ENCODE measurements around the gene LCN15. TPM values are rescaled to one million over a fixed set of nuclear protein-coding genes. Genes with fewer than 3 reads are reported as not detected.
A peak's percentile ranks its signal among the peaks of the same experiment; 100 is the strongest.

Gene LCN15
- not detected in 3 replicates for polyA plus RNA-seq
- polyA plus RNA-seq (2011; ENCODE audit: low read depth): not detected
- polyA plus RNA-seq (2011; cell fraction: cytosol; rRNA removed): not detected in 2 replicates
- polyA plus RNA-seq (2011; cell fraction: nucleus; rRNA removed): not detected in 2 replicates
- polyA plus RNA-seq (2012; ENCODE audit: low replicate concordance): not detected in 2 replicates
- not detected in 3 replicates for polyA minus RNA-seq
- polyA minus RNA-seq (2011; cell fraction: cytosol; rRNA and poly(A)+ RNA removed): not detected
- polyA minus RNA-seq (2011; cell fraction: nucleus; rRNA and poly(A)+ RNA removed): not detected in 2 replicates

- FAIRE-seq: no peak
- Histone ChIP-seq H3K4me1 (ENCODE audit: control insufficient read depth, extremely low read depth, insufficient read depth, low read length) (no peaks in the 10 kb centered on the region), H3K4me2 (ENCODE audit: control insufficient read depth, extremely low read depth, insufficient read depth, low read depth, low read length) (no peak within 1 kb of the TSS), H3K27me3 (ENCODE audit: control insufficient read depth, extremely low read depth, insufficient read depth, low read length) (peaks cover 23% of the 10 kb centered on the region), H3K27ac (ENCODE audit: control insufficient read depth, insufficient read depth, low read length) (no peak within 1 kb of the TSS), H3K79me2 (ENCODE audit: control insufficient read depth, insufficient read depth, low read length) (no peaks in the 10 kb centered on the region), H3K9me1 (ENCODE audit: control insufficient read depth, extremely low read depth, insufficient read depth, low read length) (no peaks in the 10 kb centered on the region), H2AFZ (ENCODE audit: control insufficient read depth, low read length) (no peak within 1 kb of the TSS), H3K36me3 (ENCODE audit: control insufficient read depth in 2 of 2, extremely low read depth in 1 of 2, insufficient read depth in 2 of 2, low read length in 2 of 2) (no peaks in the 10 kb centered on the region), H4K20me1 (ENCODE audit: control insufficient read depth, extremely low read depth, insufficient read depth, low read length) (no peaks in the 10 kb centered on the region), H3K9ac (ENCODE audit: control insufficient read depth, extremely low read depth, insufficient read depth, low read length) (no peak within 1 kb of the TSS), H3K4me3 (ENCODE audit: control insufficient read depth in 2 of 3, extremely low read depth in 1 of 3, insufficient read depth in 2 of 3, low read depth in 1 of 3, low read length in 3 of 3) (no peak within 1 kb of the TSS), H3K9me3 (ENCODE audit: control insufficient read depth, low read depth, low read length) (no peaks in the 10 kb centered on the region)
- dilution Hi-C loops (cut with MboI; ENCODE audit: extremely low pct_ligation_motif_present, low sequenced_read_pairs): no loop called here
- no peak for DNase-seq (ENCODE audit: low read depth, low spot score)
- TF ChIP-seq EZH2 (IDR thresholded peaks at IDR 0.05; ENCODE audit: low read length) (no peak), CTCF (optimal IDR thresholded peaks at IDR 0.05 in 1 of 3, IDR thresholded peaks at IDR 0.05 in 1 of 3, conservative IDR thresholded peaks at IDR 0.05 in 1 of 3; ENCODE audit: extremely low read depth in 1 of 3, insufficient read depth in 2 of 3, low read length in 3 of 3) (no peak)
Observed at GRCh38 chr9:136764301-136764891, at the start of gene LCN15. TSS of gene LCN15 (minus strand) at chr9:136764518. CDS start at chr9:136764488, 30 bp downstream.

GRCh38 chr9:136808806-136809158 is 44.5 kb upstream of the LCN15 start:
- no peaks in the 10 kb centered on the region for H3K9me1 ChIP-seq (ENCODE audit: control insufficient read depth, extremely low read depth, insufficient read depth, low read length)
- TF ChIP-seq EZH2 (IDR thresholded peaks at IDR 0.05; ENCODE audit: low read length) (no peak), CTCF (optimal IDR thresholded peaks at IDR 0.05 in 1 of 3, IDR thresholded peaks at IDR 0.05 in 1 of 3, conservative IDR thresholded peaks at IDR 0.05 in 1 of 3; ENCODE audit: extremely low read depth in 1 of 3, insufficient read depth in 2 of 3, low read length in 3 of 3) (no peak)
- peaks cover 8 to 18% of the 10 kb centered on the region in 2 experiments for H3K36me3 ChIP-seq (ENCODE audit: control insufficient read depth in 2 of 2, extremely low read depth in 1 of 2, insufficient read depth in 2 of 2, low read length in 2 of 2)
- dilution Hi-C loops (cut with MboI; ENCODE audit: extremely low pct_ligation_motif_present, low sequenced_read_pairs): loop anchor here (25.0 kb wide), 1 partner anchor 129 kb away; the partner anchor contains the start of genes C8G and FBXW5
- H3K4me3 ChIP-seq (ENCODE audit: control insufficient read depth in 2 of 3, extremely low read depth in 1 of 3, insufficient read depth in 2 of 3, low read depth in 1 of 3, low read length in 3 of 3): peak overlapping the region; percentile 61 to 88 (median 74)
- H2AFZ ChIP-seq (ENCODE audit: control insufficient read depth, low read length): no peak overlapping the region
- peak overlapping the region; percentile 58 for H3K27ac ChIP-seq (ENCODE audit: control insufficient read depth, insufficient read depth, low read length)
- peaks cover 43% of the 10 kb centered on the region for H3K79me2 ChIP-seq (ENCODE audit: control insufficient read depth, insufficient read depth, low read length)
- H3K4me2 ChIP-seq (ENCODE audit: control insufficient read depth, extremely low read depth, insufficient read depth, low read depth, low read length): peak overlapping the region; percentile 82
- DNase-seq (ENCODE audit: low read depth, low spot score): no peak
- peak overlapping the region; percentile 82 for H3K9ac ChIP-seq (ENCODE audit: control insufficient read depth, extremely low read depth, insufficient read depth, low read length)
- H3K9me3 ChIP-seq (ENCODE audit: control insufficient read depth, low read depth, low read length): no peaks in the 10 kb centered on the region
- H3K4me1 ChIP-seq (ENCODE audit: control insufficient read depth, extremely low read depth, insufficient read depth, low read length): peaks cover 15% of the 10 kb centered on the region
- FAIRE-seq: no peak
- H4K20me1 ChIP-seq (ENCODE audit: control insufficient read depth, extremely low read depth, insufficient read depth, low read length): no peaks in the 10 kb centered on the region
- no peaks in the 10 kb centered on the region for H3K27me3 ChIP-seq (ENCODE audit: control insufficient read depth, extremely low read depth, insufficient read depth, low read length)

All from keratinocyte (primary cell).